ENCODE data around the gene FRMPD4.

- TF ChIP-seq CTCF (IDR thresholded peaks at IDR 0.05) (no peak), POLR2A (IDR thresholded peaks at IDR 0.05) (no peak)
These were observed 476.0 kb downstream of the FRMPD4 start for GRCh38 chrX:12614266-12614665.

All from lower leg skin (tissue), 3 donors.